Activated CD8-positive, alpha-beta memory T cell treated with anti-CD3 and anti-CD28 coated beads, Interleukin-2, amount 10 ng/mL, durations not matched to agents 7 days and 5 days (primary cell): ENCODE results near the gene CCDC12. TPM values are rescaled to one million over a fixed set of nuclear protein-coding genes. Genes with fewer than 3 reads are reported as not detected.

Experiments
- ATAC-seq: fragments of 150-1000 bp; cut with Tn5 transposase; one replicate; pipeline ENCODE4 v1.10.0; 2021; ENCODE audit warnings: moderate library complexity
- CTCF ChIA-PET: fragments of 350-600 bp; sonication (Branson Sonifier 250); formaldehyde crosslinking; loops from one replicate; lab custom pipeline; 2021; ENCODE audit warnings: antibody characterized with exemption; lab: Charles Lee
- DNase-seq: peaks from one replicate; pipeline ENCODE4 v3.0.0-alpha.2; 2020
- H3K27ac Mint-ChIP-seq: one replicate; pipeline ENCODE4 v1.8.0; 2021; ENCODE audit warnings: mild to moderate bottlenecking, mixed read lengths
- H3K27me3 Mint-ChIP-seq: one replicate; pipeline ENCODE4 v1.8.0; 2021; ENCODE audit warnings: mixed read lengths
- H3K36me3 Mint-ChIP-seq: one replicate; pipeline ENCODE4 v1.8.0; 2021; ENCODE audit warnings: mild to moderate bottlenecking, mixed read lengths
- H3K4me1 Mint-ChIP-seq: one replicate; pipeline ENCODE4 v1.8.0; 2021; ENCODE audit warnings: mixed read lengths
- H3K4me3 Mint-ChIP-seq: one replicate; pipeline ENCODE4 v1.8.0; 2021; ENCODE audit warnings: mild to moderate bottlenecking, moderate library complexity, mixed read lengths
- H3K9me3 Mint-ChIP-seq: one replicate; pipeline ENCODE4 v1.8.0; 2022; ENCODE audit warnings: low read depth, mixed read lengths
- total RNA-seq, 2 experiments: library from RNA; stranded (reverse); gene quantifications; one replicate each; pipeline ENCODE4 v1.2.3, GENCODE V29; 2021

The CCDC12 gene
- total RNA-seq, 2 experiments from 2014 or later: 65.9 to 72.7 TPM

GRCh38 chr3:46929324-46929723, 47.2 kb downstream of the CCDC12 start:
- Mint-ChIP-seq H3K36me3 (peaks cover 44% of the 10 kb centered on the region), H3K27ac (peak overlapping the region; percentile 40)

DNA sequence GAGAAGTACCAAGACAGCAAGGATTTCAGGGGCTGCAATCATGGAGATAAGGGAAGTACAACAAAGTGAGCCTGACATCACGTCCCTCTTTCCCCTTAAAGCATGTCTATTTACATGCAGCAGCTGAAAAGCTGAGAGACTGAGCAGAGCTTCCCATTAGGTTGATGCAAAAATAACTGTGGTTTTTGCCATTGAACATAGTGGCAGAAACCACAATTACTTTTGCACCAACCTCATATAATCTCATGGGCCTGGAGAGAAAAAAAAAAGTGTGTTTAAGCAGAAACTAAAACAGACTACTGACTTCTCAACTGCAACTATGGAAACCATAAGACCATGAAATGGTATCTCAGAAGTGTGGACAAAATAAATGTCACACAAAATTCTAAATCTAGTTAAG, 48.3 kb downstream of the CCDC12 start:
- CTCF ChIA-PET: interaction anchor here (1.2 to 4.6 kb wide), 2 partner anchors 20 to 48 kb away, joined by 3 to 23 read pairs; partner anchors contain the start of gene CCDC12
- Mint-ChIP-seq H3K27me3 (no peaks in the 10 kb centered on the region), H3K27ac (peak overlapping the region; percentile 83), H3K4me3 (no peak overlapping the region), H3K36me3 (peaks cover 48% of the 10 kb centered on the region), H3K4me1 (peaks cover 81% of the 10 kb centered on the region), H3K9me3 (peaks cover 3% of the 10 kb centered on the region)
- DNase-seq: no peak
- ATAC-seq: no peak

More at GRCh38 chr3:46929324-46929723, 47.2 kb downstream of the CCDC12 start:
- H3K27me3 Mint-ChIP-seq: no peaks in the 10 kb centered on the region
- no peak for ATAC-seq
- peaks cover 81% of the 10 kb centered on the region for H3K4me1 Mint-ChIP-seq
- CTCF ChIA-PET: interaction anchor here (1.1 to 4.6 kb wide), 5 partner anchors 12 to 139 kb away, joined by 3 to 23 read pairs (median 4); no protein-coding TSS in a partner anchor
- no peak for DNase-seq
- H3K9me3 Mint-ChIP-seq: peaks cover 3% of the 10 kb centered on the region
- H3K4me3 Mint-ChIP-seq: no peak overlapping the region

DNA sequence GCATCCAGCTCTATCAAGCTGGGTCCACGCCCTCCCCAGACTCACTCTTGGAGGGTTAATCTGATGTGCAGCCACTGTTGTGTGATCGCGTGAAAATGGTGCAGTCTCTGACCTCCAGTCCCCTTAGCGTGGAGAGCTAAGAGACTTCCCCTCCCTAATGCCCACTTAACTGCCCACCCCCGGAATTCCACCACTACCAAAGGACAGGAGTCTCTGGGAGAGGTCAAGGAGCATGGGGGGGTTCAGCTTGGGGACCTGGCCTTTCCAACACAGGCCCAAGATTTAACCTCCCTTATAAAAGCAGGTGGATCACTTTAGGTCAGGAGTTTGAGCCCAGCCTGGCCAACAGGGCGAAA, 48.8 kb downstream of the CCDC12 start:
- no peak for DNase-seq
- Mint-ChIP-seq H3K4me1 (peaks cover 76% of the 10 kb centered on the region), H3K36me3 (peaks cover 54% of the 10 kb centered on the region), H3K27ac (peak overlapping the region; percentile 83), H3K27me3 (no peaks in the 10 kb centered on the region), H3K9me3 (peaks cover 3% of the 10 kb centered on the region), H3K4me3 (no peak overlapping the region)
- no peak for ATAC-seq
- CTCF ChIA-PET: interaction anchor here (1.2 to 4.6 kb wide), 2 partner anchors 20 to 49 kb away, joined by 3 to 23 read pairs; partner anchors contain the start of gene CCDC12

- Mint-ChIP-seq H3K4me3 (peak overlapping the region; percentile 16), H3K27me3 (no peaks in the 10 kb centered on the region), H3K36me3 (peaks cover 59% of the 10 kb centered on the region), H3K9me3 (peaks cover 3% of the 10 kb centered on the region), H3K27ac (peak overlapping the region; percentile 83), H3K4me1 (peaks cover 70% of the 10 kb centered on the region)
- CTCF ChIA-PET: interaction anchor here (1.1 to 4.6 kb wide), 4 partner anchors 18 to 71 kb away, joined by 3 to 23 read pairs (median 4); partner anchors contain the start of gene CCDC12
- peak; percentile 70 for ATAC-seq
- peak; percentile 57 for DNase-seq
Measured at GRCh38 chr3:46926871-46927717, 49.5 kb downstream of the CCDC12 start.

- no peak for DNase-seq
- H3K9me3 Mint-ChIP-seq: peaks cover 3% of the 10 kb centered on the region
- H3K27me3 Mint-ChIP-seq: no peaks in the 10 kb centered on the region
- peaks cover 63% of the 10 kb centered on the region for H3K4me1 Mint-ChIP-seq
- CTCF ChIA-PET: interaction anchor here (1.1 to 1.4 kb wide), 4 partner anchors 14 to 72 kb away, joined by 3 to 4 read pairs (median 3); no protein-coding TSS in a partner anchor
- no peak overlapping the region for H3K4me3 Mint-ChIP-seq
- peak overlapping the region; percentile 83 for H3K27ac Mint-ChIP-seq
- no peak for ATAC-seq
- H3K36me3 Mint-ChIP-seq: peaks cover 63% of the 10 kb centered on the region
Measured at GRCh38 chr3:46926447-46926846, 50.1 kb downstream of the CCDC12 start.

- H3K4me1 Mint-ChIP-seq: peaks cover 59% of the 10 kb centered on the region
Measured at GRCh38 chr3:46926039-46926438, 50.5 kb downstream of the CCDC12 start.

GRCh38 chr3:46925585-46925934, 51.0 kb downstream of the CCDC12 start:
- peak overlapping the region; percentile 83 for H3K27ac Mint-ChIP-seq
- H3K9me3 Mint-ChIP-seq: peaks cover 3% of the 10 kb centered on the region
- DNase-seq (no peak), ATAC-seq (no peak)
- H3K4me3 Mint-ChIP-seq: no peak overlapping the region
- H3K4me1 Mint-ChIP-seq: peaks cover 54% of the 10 kb centered on the region
- no peaks in the 10 kb centered on the region for H3K27me3 Mint-ChIP-seq
- CTCF ChIA-PET: interaction anchor here (1.2 to 1.4 kb wide), 2 partner anchors 13 to 69 kb away, joined by 3 read pairs; no protein-coding TSS in a partner anchor
- H3K36me3 Mint-ChIP-seq: peaks cover 64% of the 10 kb centered on the region

More at GRCh38 chr3:46926039-46926438, 50.5 kb downstream of the CCDC12 start:
- peaks cover 3% of the 10 kb centered on the region for H3K9me3 Mint-ChIP-seq
- no peak overlapping the region for H3K4me3 Mint-ChIP-seq
- peaks cover 63% of the 10 kb centered on the region for H3K36me3 Mint-ChIP-seq
- H3K27ac Mint-ChIP-seq: peak overlapping the region; percentile 83
- H3K27me3 Mint-ChIP-seq: no peaks in the 10 kb centered on the region
- ATAC-seq: no peak
- DNase-seq: no peak
- CTCF ChIA-PET: interaction anchor here (1.1 to 1.4 kb wide), 3 partner anchors 13 to 72 kb away, joined by 3 to 4 read pairs (median 3); no protein-coding TSS in a partner anchor

GRCh38 chr3:46924921-46925584, 51.5 kb downstream of the CCDC12 start:
- H3K27ac Mint-ChIP-seq: peak overlapping the region; percentile 83
- H3K4me1 Mint-ChIP-seq: peaks cover 52% of the 10 kb centered on the region
- no peak overlapping the region for H3K4me3 Mint-ChIP-seq
- DNase-seq (no peak), ATAC-seq (no peak)
- peaks cover 3% of the 10 kb centered on the region for H3K9me3 Mint-ChIP-seq
- H3K36me3 Mint-ChIP-seq: peaks cover 64% of the 10 kb centered on the region
- CTCF ChIA-PET: interaction anchor here (1.2 to 1.9 kb wide), 5 partner anchors 12 to 92 kb away, joined by 3 to 7 read pairs (median 5); partner anchors contain the start of gene NBEAL2
- H3K27me3 Mint-ChIP-seq: no peaks in the 10 kb centered on the region

DNA sequence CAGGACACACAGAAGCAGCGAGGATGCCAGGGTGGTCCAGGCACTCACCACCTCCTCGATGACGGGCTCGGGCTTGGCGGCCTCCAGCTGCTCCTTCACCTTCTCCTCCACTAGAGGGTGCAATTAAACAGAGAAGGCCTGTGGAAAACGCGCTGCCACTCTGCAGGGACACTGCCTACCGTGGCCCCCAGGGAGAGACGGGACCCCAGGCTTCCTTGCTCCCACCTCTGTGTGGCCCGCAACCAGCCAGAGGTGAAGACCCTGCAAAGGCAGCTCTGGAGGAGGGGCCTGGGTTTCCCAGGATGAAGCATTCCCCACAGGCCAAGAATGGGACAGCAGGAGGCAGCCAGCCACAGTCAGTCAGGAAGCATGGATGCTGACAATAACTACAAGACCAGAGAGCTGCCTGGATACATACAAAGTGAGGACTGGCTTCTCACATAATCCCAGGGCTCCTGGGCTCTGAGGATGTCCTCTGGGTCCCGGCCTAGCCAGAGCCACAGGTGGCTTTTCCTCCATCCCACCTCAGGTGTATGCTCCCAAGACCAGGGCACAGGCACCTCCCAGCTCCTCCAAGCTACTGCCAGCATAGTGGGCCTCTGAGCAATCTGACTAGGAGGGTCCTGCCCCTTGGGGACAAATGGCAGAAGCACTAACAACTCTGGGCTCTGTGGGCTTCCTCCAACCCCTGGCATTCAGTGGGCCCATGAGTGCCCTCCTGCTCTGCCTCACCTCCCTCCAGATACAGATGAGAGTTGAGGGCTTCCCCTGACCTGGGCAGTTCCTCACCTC, 52.8 kb downstream of the CCDC12 start:
- peaks cover 3% of the 10 kb centered on the region for H3K9me3 Mint-ChIP-seq
- CTCF ChIA-PET: interaction anchor here (0.7 to 2.3 kb wide), 21 partner anchors 10 to 118 kb away, joined by 3 to 17 read pairs (median 4); partner anchors contain the start of gene NBEAL2
- H3K4me3 Mint-ChIP-seq: no peak overlapping the region
- H3K4me1 Mint-ChIP-seq: peaks cover 46% of the 10 kb centered on the region
- DNase-seq (peak; percentile 58), ATAC-seq (peak; percentile 47)
- peak overlapping the region; percentile 11 for H3K27ac Mint-ChIP-seq
- H3K27me3 Mint-ChIP-seq: no peaks in the 10 kb centered on the region
- peaks cover 64% of the 10 kb centered on the region for H3K36me3 Mint-ChIP-seq

DNA sequence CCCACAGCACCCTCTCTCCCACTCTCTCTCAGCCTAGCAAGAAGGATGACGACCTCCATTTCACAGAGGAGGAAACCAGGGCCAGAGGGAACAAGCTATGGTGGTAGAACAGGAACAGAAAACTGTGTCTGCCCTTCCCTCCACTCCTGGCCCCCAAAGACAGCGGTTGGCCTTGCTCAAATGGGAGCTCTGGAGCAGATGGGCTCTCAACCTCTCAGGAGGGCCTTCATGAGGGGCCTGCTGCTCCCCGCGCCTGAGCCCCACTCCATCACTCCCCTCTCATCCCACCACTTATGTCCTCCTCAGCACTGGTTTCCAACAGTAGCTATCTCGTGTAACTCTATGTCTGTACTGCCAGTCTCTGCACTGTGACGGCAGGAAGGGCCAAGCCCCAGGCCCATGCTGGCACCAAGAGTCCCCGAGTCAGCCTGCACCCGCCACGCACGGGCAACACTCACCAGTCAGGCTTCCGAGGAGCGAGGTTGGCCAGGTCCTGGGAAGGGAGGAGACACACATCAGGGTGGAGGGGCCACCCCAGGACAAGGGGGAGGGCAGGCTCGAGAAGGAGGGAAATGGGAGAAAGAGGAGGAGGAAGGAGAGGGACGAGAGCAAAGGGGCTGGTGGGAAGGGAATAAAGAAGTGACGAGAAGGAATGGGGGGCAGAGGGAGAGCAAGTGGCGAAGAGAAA, 53.5 kb downstream of the CCDC12 start:
- Mint-ChIP-seq H3K36me3 (peaks cover 65% of the 10 kb centered on the region), H3K4me1 (peaks cover 41% of the 10 kb centered on the region), H3K27me3 (no peaks in the 10 kb centered on the region), H3K27ac (no peak overlapping the region), H3K9me3 (no peaks in the 10 kb centered on the region), H3K4me3 (no peak overlapping the region)
- CTCF ChIA-PET: interaction anchor here (0.6 to 2.3 kb wide), 22 partner anchors 9 to 391 kb away, joined by 3 to 17 read pairs (median 4); partner anchors contain the start of gene NBEAL2
- DNase-seq: no peak
- no peak for ATAC-seq

DNA sequence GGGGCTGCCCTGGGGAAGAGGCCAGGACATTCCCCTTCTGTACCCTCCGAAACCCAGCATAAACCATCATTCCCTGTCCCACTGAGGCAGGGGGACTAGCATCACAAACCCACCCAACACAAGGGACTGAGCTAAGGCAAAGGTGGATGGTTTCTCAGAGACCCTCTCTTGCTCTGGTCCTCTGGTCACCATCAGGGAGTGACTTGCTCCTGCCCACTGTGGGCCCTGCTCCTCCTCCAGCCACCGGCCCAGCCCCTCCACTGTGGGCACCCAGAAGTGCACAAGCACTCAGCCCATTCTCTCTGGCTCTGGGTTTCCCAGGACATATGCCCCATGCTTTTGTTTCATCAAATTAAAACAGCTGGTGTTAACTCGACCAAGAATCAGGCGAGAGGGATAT, 54.1 kb downstream of the CCDC12 start:
- Mint-ChIP-seq H3K4me3 (no peak overlapping the region), H3K36me3 (peaks cover 70% of the 10 kb centered on the region), H3K27me3 (no peaks in the 10 kb centered on the region), H3K4me1 (peaks cover 35% of the 10 kb centered on the region), H3K27ac (no peak overlapping the region), H3K9me3 (peaks cover 2% of the 10 kb centered on the region)
- CTCF ChIA-PET: interaction anchor here (0.6 to 2.3 kb wide), 8 partner anchors 11 to 391 kb away, joined by 3 to 17 read pairs (median 4); no protein-coding TSS in a partner anchor
- no peak for ATAC-seq
- no peak for DNase-seq

- CTCF ChIA-PET: interaction anchor here (2.0 to 2.3 kb wide), 2 partner anchors 14 to 77 kb away, joined by 7 to 17 read pairs; no protein-coding TSS in a partner anchor
- Mint-ChIP-seq H3K4me1 (peaks cover 29% of the 10 kb centered on the region), H3K4me3 (no peak overlapping the region), H3K27ac (no peak overlapping the region), H3K27me3 (no peaks in the 10 kb centered on the region), H3K36me3 (peaks cover 69% of the 10 kb centered on the region), H3K9me3 (peaks cover 2% of the 10 kb centered on the region)
- DNase-seq: no peak
- no peak for ATAC-seq
Measured at GRCh38 chr3:46921871-46922271, 54.7 kb downstream of the CCDC12 start.
